Osteoblast (primary cell): ENCODE data around the gene SLC11A2. TPM values are rescaled to one million over a fixed set of nuclear protein-coding genes. Genes with fewer than 3 reads are reported as not detected.
A peak's percentile ranks its signal among the peaks of the same experiment; 100 is the strongest.

ENCODE experiments used
- DNase-seq: peaks from one replicate; pipeline ENCODE4 v3.0.0; 2011; ENCODE audit warnings: low spot score, mixed read lengths; ENCODE audit not compliant: insufficient read length; ENCODE audit errors: missing footprints
- H2AFZ ChIP-seq: 2 replicates; pipeline ENCODE4 v1.6.0; 2011; ENCODE audit warnings: mild to moderate bottlenecking, low read length
- H3K27ac ChIP-seq: 2 replicates; pipeline ENCODE4 v1.5.1; 2011; ENCODE audit warnings: mild to moderate bottlenecking, low read depth, low read length, moderate library complexity
- H3K27me3 ChIP-seq: 2 replicates; pipeline ENCODE4 v1.6.0; 2012; ENCODE audit warnings: mild to moderate bottlenecking, control low read depth, inconsistent platforms, low read length, moderate library complexity; ENCODE audit not compliant: insufficient read depth
- H3K36me3 ChIP-seq: 2 replicates; pipeline ENCODE4 v1.5.1; 2011; ENCODE audit warnings: mild to moderate bottlenecking, low read length, control low read depth, moderate library complexity; ENCODE audit not compliant: insufficient read depth
- H3K4me1 ChIP-seq: 2 replicates; pipeline ENCODE4 v1.5.1; 2011; ENCODE audit warnings: mild to moderate bottlenecking, low read length, control low read depth, moderate library complexity; ENCODE audit not compliant: insufficient read depth
- H3K4me2 ChIP-seq: 2 replicates; pipeline ENCODE4 v1.6.0; 2011; ENCODE audit warnings: mild to moderate bottlenecking, low read length; ENCODE audit not compliant: insufficient read depth
- H3K4me3 ChIP-seq: fragments of 200-600 bp; sonication (generic); 3 replicates; pipeline ENCODE4 v1.5.1; 2012; ENCODE audit warnings: mild to moderate bottlenecking, low read length, inconsistent platforms; ENCODE audit not compliant: insufficient read depth
- H3K79me2 ChIP-seq: 2 replicates; pipeline ENCODE4 v1.6.0; 2012; ENCODE audit warnings: mild to moderate bottlenecking, low read length, control low read depth, inconsistent platforms; ENCODE audit not compliant: insufficient read depth
- H3K9me3 ChIP-seq: 2 replicates; pipeline ENCODE4 v1.5.1; 2011; ENCODE audit warnings: low read depth, low read length, control low read depth
- H4K20me1 ChIP-seq: 2 replicates; pipeline ENCODE4 v1.6.0; 2012; ENCODE audit warnings: mild to moderate bottlenecking, low read length, control low read depth; ENCODE audit not compliant: insufficient read depth
- total RNA-seq: library from RNA; depleted of rRNA; stranded (reverse); fragments of >200 nt; gene quantifications from 2 replicates; pipeline ENCODE4 v1.2.3, GENCODE V29; 2012
- TF ChIP-seq, protein P1 (sequence below): IDR thresholded peaks from 2 replicates; pipeline ENCODE4 v1.5.1; 2011; ENCODE audit warnings: mild to moderate bottlenecking, low read depth, low read length, moderate library complexity; ENCODE audit errors: extremely low read depth

SLC11A2 gene
- total RNA-seq, 1 donor: 64.4 TPM

DNA sequence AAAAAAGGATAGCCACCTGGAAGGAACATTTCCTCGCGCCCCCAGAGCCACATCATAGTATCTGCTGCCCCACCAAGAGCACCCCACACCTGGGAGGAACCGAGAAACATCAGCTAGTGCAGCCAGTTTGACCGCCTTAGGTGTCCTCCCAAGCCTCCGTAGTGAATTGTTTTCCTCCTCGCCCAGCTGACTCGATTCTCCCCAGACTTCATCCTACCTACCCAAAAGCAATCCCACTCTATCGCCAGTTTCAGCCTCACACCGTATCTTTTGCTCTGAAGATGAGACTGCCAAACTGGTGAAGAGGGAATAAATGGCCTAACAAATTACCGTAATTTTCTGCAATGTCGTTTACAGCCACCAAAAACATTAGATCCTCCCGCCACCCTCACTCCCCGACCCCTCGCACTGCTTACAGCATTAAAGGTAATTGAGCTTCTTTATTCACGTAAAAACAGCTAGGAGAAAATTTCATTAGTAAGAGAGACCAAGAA lies 1.2 kb upstream of the SLC11A2 start:
- TF ChIP-seq, protein P1, sequence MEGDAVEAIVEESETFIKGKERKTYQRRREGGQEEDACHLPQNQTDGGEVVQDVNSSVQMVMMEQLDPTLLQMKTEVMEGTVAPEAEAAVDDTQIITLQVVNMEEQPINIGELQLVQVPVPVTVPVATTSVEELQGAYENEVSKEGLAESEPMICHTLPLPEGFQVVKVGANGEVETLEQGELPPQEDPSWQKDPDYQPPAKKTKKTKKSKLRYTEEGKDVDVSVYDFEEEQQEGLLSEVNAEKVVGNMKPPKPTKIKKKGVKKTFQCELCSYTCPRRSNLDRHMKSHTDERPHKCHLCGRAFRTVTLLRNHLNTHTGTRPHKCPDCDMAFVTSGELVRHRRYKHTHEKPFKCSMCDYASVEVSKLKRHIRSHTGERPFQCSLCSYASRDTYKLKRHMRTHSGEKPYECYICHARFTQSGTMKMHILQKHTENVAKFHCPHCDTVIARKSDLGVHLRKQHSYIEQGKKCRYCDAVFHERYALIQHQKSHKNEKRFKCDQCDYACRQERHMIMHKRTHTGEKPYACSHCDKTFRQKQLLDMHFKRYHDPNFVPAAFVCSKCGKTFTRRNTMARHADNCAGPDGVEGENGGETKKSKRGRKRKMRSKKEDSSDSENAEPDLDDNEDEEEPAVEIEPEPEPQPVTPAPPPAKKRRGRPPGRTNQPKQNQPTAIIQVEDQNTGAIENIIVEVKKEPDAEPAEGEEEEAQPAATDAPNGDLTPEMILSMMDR: no peak
- H3K27me3 ChIP-seq: no peaks in the 10 kb centered on the region
- H3K4me1 ChIP-seq: peaks cover 32% of the 10 kb centered on the region
- H3K4me3 ChIP-seq: no peak overlapping the region
- no peaks in the 10 kb centered on the region for H3K9me3 ChIP-seq
- H3K36me3 ChIP-seq: no peaks in the 10 kb centered on the region
- no peak overlapping the region for H2AFZ ChIP-seq
- H3K27ac ChIP-seq: no peak overlapping the region
- H3K79me2 ChIP-seq: peaks cover 25% of the 10 kb centered on the region
- H3K4me2 ChIP-seq: no peak overlapping the region
- no peaks in the 10 kb centered on the region for H4K20me1 ChIP-seq
- DNase-seq: no peak

DNA sequence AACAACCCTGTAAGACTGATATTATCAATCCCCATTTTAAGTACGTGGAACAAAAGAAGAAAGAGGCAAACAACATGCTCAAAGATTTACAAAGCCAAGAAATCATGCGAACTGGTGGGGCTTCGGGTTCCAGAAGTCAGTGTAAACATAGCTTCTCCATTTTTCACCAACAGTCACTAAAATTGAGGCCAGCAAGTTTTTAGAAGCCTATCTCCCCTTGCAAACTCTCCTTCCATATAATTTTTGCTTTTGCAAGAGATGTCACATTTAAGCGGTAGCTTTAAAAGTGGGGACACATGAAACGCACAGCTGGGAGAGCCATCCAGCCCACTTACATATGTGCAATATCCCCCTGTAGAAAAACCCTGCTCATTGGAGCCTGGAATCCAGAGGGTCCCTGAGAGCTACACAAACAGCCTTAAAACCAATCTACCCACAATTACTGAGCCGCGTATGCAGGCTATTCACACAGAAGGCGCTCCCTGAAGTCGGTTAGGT lies 797 bp downstream of the SLC11A2 start:
- H4K20me1 ChIP-seq: peaks cover 5% of the 10 kb centered on the region
- H3K4me1 ChIP-seq: peaks cover 32% of the 10 kb centered on the region
- H3K27me3 ChIP-seq: no peaks in the 10 kb centered on the region
- H3K27ac ChIP-seq: peak overlapping the region; percentile 87
- no peak for DNase-seq
- peak overlapping the region; percentile 96 for H3K4me3 ChIP-seq
- H3K36me3 ChIP-seq: no peaks in the 10 kb centered on the region
- H3K4me2 ChIP-seq: peak overlapping the region; percentile 99
- peaks cover 45% of the 10 kb centered on the region for H3K79me2 ChIP-seq
- TF ChIP-seq, protein P1: no peak
- H3K9me3 ChIP-seq: no peaks in the 10 kb centered on the region
- peak overlapping the region; percentile 91 for H2AFZ ChIP-seq

DNA sequence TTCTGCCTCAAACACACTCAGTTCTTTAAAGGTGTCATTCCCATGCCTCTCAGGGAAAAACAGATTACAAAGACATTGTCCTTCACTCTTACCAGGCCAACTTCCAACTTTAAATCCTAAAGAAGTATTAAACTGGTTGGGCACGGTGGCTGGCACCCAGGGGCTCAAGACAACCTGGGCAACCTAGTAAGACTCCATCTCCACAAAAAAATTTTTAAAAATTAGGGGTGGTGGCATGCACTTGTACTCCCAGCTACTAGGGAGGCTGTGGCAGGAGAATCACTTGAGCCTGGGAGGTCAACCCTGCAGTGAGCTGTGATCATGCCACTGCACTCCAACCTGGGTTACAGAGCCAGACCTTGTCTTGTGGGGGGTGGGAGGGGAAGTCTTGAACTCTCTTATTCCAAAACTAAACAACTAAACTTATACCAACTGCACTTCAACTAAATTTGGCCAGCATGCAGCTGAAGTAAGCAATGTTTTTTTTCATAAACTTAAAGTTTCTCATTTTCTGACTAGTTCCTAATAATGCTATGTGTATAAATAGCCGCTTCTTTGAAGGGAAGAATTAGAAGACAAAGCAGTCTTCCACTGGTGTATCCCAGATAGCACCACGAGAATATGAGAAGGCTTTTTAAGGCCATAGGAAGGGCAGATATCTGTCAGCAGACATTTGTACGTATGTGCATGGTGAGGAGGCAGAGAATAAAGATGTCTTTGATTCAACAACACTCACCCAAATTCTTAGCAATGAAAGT lies 2.4 kb downstream of the SLC11A2 start:
- no peak for DNase-seq
- TF ChIP-seq, protein P1: no peak
- peaks cover 32% of the 10 kb centered on the region for H3K4me1 ChIP-seq
- no peaks in the 10 kb centered on the region for H3K36me3 ChIP-seq
- H2AFZ ChIP-seq: peak overlapping the region; percentile 79
- no peaks in the 10 kb centered on the region for H3K9me3 ChIP-seq
- peaks cover 9% of the 10 kb centered on the region for H4K20me1 ChIP-seq
- H3K27me3 ChIP-seq: no peaks in the 10 kb centered on the region
- H3K79me2 ChIP-seq: peaks cover 61% of the 10 kb centered on the region
- peak overlapping the region; percentile 99 for H3K4me2 ChIP-seq
- peak overlapping the region; percentile 96 for H3K4me3 ChIP-seq
- H3K27ac ChIP-seq: peak overlapping the region; percentile 87

DNA sequence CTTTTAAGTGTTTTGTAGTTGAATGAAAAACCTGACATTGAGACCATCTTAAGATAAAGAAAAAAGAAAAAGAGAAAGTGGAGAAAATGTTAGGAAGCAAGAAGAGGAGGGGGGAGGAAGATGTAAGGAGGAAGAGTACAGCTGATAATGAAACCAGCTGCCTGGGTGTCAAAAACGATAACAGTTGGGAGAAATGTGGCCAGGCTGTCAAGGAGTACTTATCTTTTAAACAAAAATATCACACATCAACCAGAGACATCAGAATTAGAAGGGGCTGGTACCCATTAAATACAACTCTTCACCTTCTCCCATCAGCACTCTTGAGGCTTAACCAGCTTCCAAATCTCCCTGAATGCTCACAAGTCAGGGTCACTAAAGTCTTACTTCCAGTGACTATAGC lies 4.5 kb downstream of the SLC11A2 start:
- Histone ChIP-seq H3K27ac (no peak overlapping the region), H3K4me1 (peaks cover 23% of the 10 kb centered on the region), H3K4me2 (no peak overlapping the region), H4K20me1 (peaks cover 15% of the 10 kb centered on the region), H3K9me3 (no peaks in the 10 kb centered on the region), H3K79me2 (peaks cover 80% of the 10 kb centered on the region), H3K36me3 (no peaks in the 10 kb centered on the region), H3K4me3 (no peak overlapping the region), H3K27me3 (no peaks in the 10 kb centered on the region), H2AFZ (no peak overlapping the region)
- TF ChIP-seq, protein P1: no peak
- DNase-seq: no peak
